NCI-H2196 (cell line): ENCODE data around the gene GRIK4.

Experiments
- DNase-seq: peaks from one replicate; lab custom pipeline; 2025; ENCODE audit not compliant: unreplicated experiment; lab: John Stamatoyannopoulos, UW

Gene GRIK4

GRCh38 chr11:120632579-120632978, 121.0 kb downstream of the GRIK4 start:
- DNase-seq: no peak

GRCh38 chr11:120633616-120634393, 122.3 kb downstream of the GRIK4 start:
- DNase-seq: no peak

- DNase-seq: no peak
These were observed 123.2 kb downstream of the GRIK4 start for GRCh38 chr11:120634706-120635105.

GRCh38 chr11:120635136-120635810, 123.7 kb downstream of the GRIK4 start:
- no peak for DNase-seq

- no peak for DNase-seq
These were observed 125.6 kb downstream of the GRIK4 start for GRCh38 chr11:120637131-120637530.

- no peak for DNase-seq
These were observed 130.8 kb downstream of the GRIK4 start for GRCh38 chr11:120642196-120642894.

- DNase-seq: no peak
These were observed 131.7 kb downstream of the GRIK4 start for GRCh38 chr11:120643284-120643683.

- DNase-seq: no peak
These were observed 134.1 kb downstream of the GRIK4 start for GRCh38 chr11:120645639-120646038.

GRCh38 chr11:120646206-120646605, 134.7 kb downstream of the GRIK4 start:
- DNase-seq: no peak

GRCh38 chr11:120647681-120648080, 136.1 kb downstream of the GRIK4 start:
- no peak for DNase-seq

- DNase-seq: no peak
These were observed 137.2 kb downstream of the GRIK4 start for GRCh38 chr11:120648771-120649170.

GRCh38 chr11:120649316-120649715, 137.8 kb downstream of the GRIK4 start:
- DNase-seq: no peak

- DNase-seq: no peak
These were observed 139.8 kb downstream of the GRIK4 start for GRCh38 chr11:120651396-120651795.

- DNase-seq: no peak
These were observed 140.3 kb downstream of the GRIK4 start for GRCh38 chr11:120651836-120652235.

GRCh38 chr11:120652705-120653335, 141.3 kb downstream of the GRIK4 start:
- DNase-seq: no peak

GRCh38 chr11:120655589-120655988, 144.0 kb downstream of the GRIK4 start:
- DNase-seq: no peak

GRCh38 chr11:120657306-120658070, 145.9 kb downstream of the GRIK4 start:
- DNase-seq: no peak

- no peak for DNase-seq
These were observed 146.5 kb downstream of the GRIK4 start for GRCh38 chr11:120658071-120658423.

- DNase-seq: no peak
These were observed 147.5 kb downstream of the GRIK4 start for GRCh38 chr11:120659076-120659475.

GRCh38 chr11:120660024-120660565, 148.5 kb downstream of the GRIK4 start:
- DNase-seq: no peak
